ENCODE results near the gene DNAH17.
A peak's percentile ranks its signal among the peaks of the same experiment; 100 is the strongest.

Gene DNAH17

DNA sequence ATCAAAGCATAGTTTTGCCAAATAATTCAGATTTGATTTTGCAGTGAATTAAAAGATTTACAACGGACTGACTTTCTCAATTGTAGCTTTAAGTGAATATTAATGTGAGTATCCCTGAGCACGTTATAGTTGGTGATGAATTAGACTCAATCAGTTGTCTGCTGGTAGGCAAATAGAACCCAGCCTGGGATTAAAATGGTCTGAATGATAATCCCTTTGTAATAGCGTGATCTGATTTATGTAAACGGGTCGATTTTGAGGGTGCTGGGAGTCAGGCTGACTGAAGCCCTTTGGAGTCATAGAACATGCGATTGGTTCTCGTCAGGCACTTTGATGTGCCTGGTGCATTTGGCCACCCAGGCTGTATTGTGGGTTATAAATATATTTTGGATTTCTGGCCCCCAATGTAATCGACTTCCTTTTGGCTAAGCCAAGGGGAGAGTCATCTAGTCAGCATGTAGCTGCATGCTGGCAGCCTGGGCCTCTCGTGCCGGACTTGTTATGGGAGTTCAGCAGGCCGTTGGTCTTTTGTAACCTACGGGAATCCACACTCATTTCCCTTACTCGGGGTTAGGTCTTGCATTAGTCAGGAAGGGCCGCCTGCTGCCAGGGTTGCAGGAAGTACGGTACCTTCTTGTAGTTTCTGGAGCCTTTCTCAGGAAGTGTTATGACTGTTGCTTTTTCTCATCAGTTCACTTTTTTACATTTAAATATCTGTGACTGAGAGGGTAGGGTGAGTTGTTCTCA is 193.3 kb downstream of the DNAH17 start:
- TF ChIP-seq TCF4 (CRISPR knock-in tag; IDR thresholded peaks at IDR 0.05; ENCODE audit: borderline replicate concordance) (no peak), ZFP30 (CRISPR knock-in tag; IDR thresholded peaks at IDR 0.05) (no peak)
- peak; percentile 72 for ATAC-seq

DNA sequence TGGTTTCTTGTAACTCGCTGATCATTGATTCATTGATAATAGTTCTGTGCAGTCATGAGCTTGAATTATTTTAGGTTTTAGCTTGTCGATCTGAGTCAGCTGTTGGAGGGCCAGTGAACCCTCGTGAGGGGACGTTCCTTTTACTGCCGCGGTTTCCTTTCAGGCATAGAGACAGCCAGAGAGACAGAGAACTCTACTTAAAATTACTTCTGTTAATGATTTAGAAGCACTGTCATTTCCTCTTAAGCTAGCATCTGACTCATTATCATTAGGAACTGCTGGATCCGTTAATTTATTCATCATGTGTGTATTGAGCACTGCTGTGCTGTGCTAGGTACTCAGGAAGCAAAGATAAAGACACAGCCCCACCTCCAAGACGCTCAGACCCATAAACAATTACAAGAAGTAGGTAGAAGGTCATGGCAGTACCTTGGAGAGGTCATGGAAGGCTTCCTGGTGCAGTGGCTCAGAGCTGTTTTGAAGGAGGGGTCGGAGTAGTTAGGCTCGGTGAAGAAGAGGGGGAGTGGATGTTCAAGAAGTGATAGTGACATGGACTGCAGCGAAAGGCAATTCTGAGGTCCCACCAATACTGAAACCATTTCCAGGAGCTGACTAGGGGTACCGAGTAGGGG is 195.5 kb downstream of the DNAH17 start:
- no peak for ATAC-seq
- TF ChIP-seq ZFP30 (CRISPR knock-in tag; IDR thresholded peaks at IDR 0.05): no peak
- TF ChIP-seq, protein P1, sequence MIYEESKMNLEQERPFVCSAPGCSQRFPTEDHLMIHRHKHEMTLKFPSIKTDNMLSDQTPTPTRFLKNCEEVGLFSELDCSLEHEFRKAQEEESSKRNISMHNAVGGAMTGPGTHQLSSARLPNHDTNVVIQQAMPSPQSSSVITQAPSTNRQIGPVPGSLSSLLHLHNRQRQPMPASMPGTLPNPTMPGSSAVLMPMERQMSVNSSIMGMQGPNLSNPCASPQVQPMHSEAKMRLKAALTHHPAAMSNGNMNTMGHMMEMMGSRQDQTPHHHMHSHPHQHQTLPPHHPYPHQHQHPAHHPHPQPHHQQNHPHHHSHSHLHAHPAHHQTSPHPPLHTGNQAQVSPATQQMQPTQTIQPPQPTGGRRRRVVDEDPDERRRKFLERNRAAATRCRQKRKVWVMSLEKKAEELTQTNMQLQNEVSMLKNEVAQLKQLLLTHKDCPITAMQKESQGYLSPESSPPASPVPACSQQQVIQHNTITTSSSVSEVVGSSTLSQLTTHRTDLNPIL (CRISPR knock-in tag; IDR thresholded peaks at IDR 0.05; ENCODE audit: low read depth): no peak
- TF ChIP-seq RARB (CRISPR knock-in tag; IDR thresholded peaks at IDR 0.05): no peak
- no peak for TF ChIP-seq ZNF70 (CRISPR knock-in tag; IDR thresholded peaks at IDR 0.05)
- no peak for TF ChIP-seq CSDC2 (CRISPR knock-in tag; IDR thresholded peaks at IDR 0.05)
- TF ChIP-seq, protein P2, sequence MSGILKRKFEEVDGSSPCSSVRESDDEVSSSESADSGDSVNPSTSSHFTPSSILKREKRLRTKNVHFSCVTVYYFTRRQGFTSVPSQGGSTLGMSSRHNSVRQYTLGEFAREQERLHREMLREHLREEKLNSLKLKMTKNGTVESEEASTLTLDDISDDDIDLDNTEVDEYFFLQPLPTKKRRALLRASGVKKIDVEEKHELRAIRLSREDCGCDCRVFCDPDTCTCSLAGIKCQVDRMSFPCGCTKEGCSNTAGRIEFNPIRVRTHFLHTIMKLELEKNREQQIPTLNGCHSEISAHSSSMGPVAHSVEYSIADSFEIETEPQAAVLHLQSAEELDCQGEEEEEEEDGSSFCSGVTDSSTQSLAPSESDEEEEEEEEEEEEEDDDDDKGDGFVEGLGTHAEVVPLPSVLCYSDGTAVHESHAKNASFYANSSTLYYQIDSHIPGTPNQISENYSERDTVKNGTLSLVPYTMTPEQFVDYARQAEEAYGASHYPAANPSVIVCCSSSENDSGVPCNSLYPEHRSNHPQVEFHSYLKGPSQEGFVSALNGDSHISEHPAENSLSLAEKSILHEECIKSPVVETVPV (CRISPR knock-in tag; IDR thresholded peaks at IDR 0.05): no peak
- TF ChIP-seq ISL1 (CRISPR knock-in tag; IDR thresholded peaks at IDR 0.05): no peak
- TF ChIP-seq TOX (CRISPR knock-in tag; IDR thresholded peaks at IDR 0.05; ENCODE audit: borderline replicate concordance): no peak
- no peak for TF ChIP-seq ZFP3 (CRISPR knock-in tag; IDR thresholded peaks at IDR 0.05)
- TF ChIP-seq ESRRG (CRISPR knock-in tag; IDR thresholded peaks at IDR 0.05): no peak
- no peak for TF ChIP-seq PPARA (CRISPR knock-in tag; IDR thresholded peaks at IDR 0.05; ENCODE audit: borderline replicate concordance)

DNA sequence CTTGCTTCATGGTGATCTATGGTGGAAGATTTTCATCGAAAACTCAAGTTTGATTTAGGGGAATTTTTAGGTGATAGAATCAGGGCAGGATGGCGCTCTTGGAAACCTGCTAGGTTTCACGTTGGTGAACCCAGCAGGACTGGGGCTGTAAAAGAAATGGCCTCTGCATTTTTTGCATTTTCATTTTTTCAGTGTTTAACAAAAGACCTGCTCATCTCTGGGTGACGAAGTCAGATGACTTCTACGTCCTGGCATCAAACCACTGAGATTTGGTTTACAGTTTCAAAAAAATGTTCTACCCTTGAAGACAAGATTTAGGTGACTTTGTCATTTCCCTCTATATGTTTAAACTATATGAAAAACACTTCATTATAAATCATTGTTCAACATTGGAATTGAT is 196.8 kb downstream of the DNAH17 start:
- TF ChIP-seq, protein P2 (CRISPR knock-in tag; IDR thresholded peaks at IDR 0.05): no peak
- TF ChIP-seq RARB (CRISPR knock-in tag; IDR thresholded peaks at IDR 0.05): no peak
- no peak for ATAC-seq

DNA sequence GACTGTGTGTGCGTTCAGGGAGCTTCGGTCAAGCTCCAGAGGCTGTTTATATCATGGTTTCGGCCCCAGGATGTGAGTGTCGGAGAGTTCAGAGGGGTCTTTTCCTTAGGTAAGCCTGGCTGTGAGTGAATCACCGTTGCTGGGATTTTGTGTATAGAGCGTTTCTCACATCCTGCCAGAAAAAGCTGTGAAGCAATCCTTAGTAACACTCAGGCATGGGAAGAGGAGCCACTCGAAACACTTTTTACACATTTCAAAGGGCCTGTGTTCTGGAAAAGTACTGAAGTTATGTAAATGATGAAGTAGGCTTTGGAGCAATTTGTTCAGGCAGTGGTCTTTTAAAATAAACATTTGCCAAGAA is 198.1 kb downstream of the DNAH17 start:
- ATAC-seq: no peak
- TF ChIP-seq TCF4 (CRISPR knock-in tag; IDR thresholded peaks at IDR 0.05; ENCODE audit: borderline replicate concordance): no peak
- no peak for TF ChIP-seq OSR1 (CRISPR knock-in tag; IDR thresholded peaks at IDR 0.05)
- TF ChIP-seq, protein P1 (CRISPR knock-in tag; IDR thresholded peaks at IDR 0.05; ENCODE audit: low read depth): 0 out of 2 replicates have a peak, but pooled peaks have one; percentile 27

DNA sequence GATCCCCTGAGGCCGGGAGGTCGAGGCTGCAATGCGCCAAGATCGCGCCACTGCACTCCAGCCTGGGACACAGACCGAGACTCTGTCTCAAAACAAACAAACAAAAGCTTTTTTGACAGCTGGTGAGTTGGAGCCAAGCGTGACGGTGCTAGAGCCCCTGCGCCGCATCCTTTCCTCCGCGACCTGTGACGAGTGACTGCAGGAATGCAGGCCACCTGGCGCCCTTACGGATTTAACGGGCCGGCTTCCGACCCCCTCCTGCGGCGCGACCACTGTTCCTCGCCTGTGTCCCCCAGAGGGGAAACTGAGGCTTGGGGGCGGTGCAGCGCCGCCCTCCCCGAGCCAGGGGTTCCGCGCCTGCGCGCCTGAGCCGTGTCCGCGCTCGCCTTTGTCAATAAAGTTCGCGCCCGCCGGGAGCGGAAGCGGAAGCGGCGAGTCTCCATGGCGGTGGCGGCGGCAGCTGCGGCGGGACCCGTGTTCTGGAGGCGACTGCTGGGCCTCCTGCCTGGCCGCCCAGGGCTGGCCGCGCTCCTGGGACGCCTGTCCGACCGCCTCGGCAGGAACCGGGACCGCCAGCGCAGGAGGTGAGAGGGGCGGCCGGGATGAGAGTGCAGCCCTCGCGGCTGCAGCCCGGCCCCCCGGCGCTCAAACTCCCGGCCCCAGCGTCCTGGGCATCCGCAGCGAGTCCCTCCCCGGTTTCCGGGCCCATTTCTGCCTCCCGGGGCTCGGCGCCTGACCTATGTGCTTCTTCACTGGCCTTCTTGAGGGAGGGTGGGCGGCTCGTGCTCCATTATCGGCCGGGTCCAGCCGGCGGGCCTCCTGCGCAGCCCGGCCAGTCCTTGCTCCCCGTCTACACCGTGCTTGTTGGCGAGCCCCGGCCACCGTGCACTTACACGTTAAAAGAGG is 198.7 kb downstream of the DNAH17 start, which contains the start of gene PGS1:
Gene PGS1, plus strand, starts transcription at position 425 of the 906 bp plus-strand sequence. Its CDS starts 17 bp downstream, at position 442.
- peak; percentile 75 for ATAC-seq
- TF ChIP-seq ZNF565 (CRISPR knock-in tag; conservative IDR thresholded peaks at IDR 0.05; ENCODE audit: low read depth): no peak
- TF ChIP-seq ZFP3 (CRISPR knock-in tag; IDR thresholded peaks at IDR 0.05): peak; percentile 10; the same call in 1 of the 2 replicates
- TF ChIP-seq, protein P3, sequence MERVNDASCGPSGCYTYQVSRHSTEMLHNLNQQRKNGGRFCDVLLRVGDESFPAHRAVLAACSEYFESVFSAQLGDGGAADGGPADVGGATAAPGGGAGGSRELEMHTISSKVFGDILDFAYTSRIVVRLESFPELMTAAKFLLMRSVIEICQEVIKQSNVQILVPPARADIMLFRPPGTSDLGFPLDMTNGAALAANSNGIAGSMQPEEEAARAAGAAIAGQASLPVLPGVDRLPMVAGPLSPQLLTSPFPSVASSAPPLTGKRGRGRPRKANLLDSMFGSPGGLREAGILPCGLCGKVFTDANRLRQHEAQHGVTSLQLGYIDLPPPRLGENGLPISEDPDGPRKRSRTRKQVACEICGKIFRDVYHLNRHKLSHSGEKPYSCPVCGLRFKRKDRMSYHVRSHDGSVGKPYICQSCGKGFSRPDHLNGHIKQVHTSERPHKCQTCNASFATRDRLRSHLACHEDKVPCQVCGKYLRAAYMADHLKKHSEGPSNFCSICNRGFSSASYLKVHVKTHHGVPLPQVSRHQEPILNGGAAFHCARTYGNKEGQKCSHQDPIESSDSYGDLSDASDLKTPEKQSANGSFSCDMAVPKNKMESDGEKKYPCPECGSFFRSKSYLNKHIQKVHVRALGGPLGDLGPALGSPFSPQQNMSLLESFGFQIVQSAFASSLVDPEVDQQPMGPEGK (CRISPR knock-in tag; IDR thresholded peaks at IDR 0.05; ENCODE audit: borderline replicate concordance): peak; percentile 41; the same call in 1 of the 2 replicates

Data from SK-N-SH treated with all-trans-retinoic acid at 6 μM for 48 hours (cell line).